GM19452 (cell line): ENCODE measurements around the gene TPSG1.

Experiments used
- ATAC-seq: cut with Tn5 transposase; IDR thresholded peaks from one replicate; pipeline ENCODE4 v1.9.1; 2021; ENCODE audit not compliant: unreplicated experiment

Gene TPSG1

GRCh38 chr16:1181404-1182315 is 43.4 kb downstream of the TPSG1 start:
- no peak for ATAC-seq

- ATAC-seq = no peak
These were observed 44.3 kb downstream of the TPSG1 start for GRCh38 chr16:1180549-1181403.

- no peak for ATAC-seq
These were observed 46.7 kb downstream of the TPSG1 start for GRCh38 chr16:1178295-1178910.

GRCh38 chr16:1177750-1178149 is 47.3 kb downstream of the TPSG1 start:
- no peak for ATAC-seq

GRCh38 chr16:1177053-1177452 is 48.0 kb downstream of the TPSG1 start:
- no peak for ATAC-seq

GRCh38 chr16:1176280-1176897 is 48.7 kb downstream of the TPSG1 start:
- ATAC-seq = no peak

GRCh38 chr16:1175566-1176279 is 49.3 kb downstream of the TPSG1 start:
- ATAC-seq = no peak

- no peak for ATAC-seq
These were observed 50.4 kb downstream of the TPSG1 start for GRCh38 chr16:1174477-1175357.

GRCh38 chr16:1173788-1174451 is 51.1 kb downstream of the TPSG1 start:
- no peak for ATAC-seq

- ATAC-seq = no peak
These were observed 52.4 kb downstream of the TPSG1 start for GRCh38 chr16:1172651-1173050.

- no peak for ATAC-seq
These were observed 53.1 kb downstream of the TPSG1 start for GRCh38 chr16:1171854-1172428.
